ENCODE data around the gene ZBTB44.
"Not testable (repeated sequence)": the region's sequence is repeated elsewhere in the genome, so short reads cannot be mapped to it uniquely, and the experiment has no call there.

ZBTB44 gene

DNA sequence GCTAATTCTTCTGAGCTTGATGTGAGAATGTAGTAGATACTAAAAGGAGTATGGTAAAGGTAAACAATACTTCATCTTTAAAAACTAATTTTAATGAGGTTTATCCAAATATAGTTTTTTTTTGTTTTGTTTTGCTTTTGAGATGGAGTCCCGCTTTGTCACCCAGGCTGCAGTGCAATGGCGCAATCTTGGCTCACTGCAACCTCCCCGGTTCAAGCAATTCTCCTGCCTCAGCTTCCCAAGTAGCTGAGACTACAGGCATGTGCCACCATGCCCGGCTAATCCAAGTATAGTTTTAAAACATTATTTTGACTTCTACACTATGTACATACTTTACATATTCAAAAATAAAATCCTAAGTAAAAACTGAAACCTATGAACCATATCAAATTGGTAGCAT, 4.1 kb downstream of the ZBTB44 start:
- ATAC-seq, result no peak

GRCh38 chr11:130308886-130309285, 5.8 kb downstream of the ZBTB44 start:
- no peak for ATAC-seq

DNA sequence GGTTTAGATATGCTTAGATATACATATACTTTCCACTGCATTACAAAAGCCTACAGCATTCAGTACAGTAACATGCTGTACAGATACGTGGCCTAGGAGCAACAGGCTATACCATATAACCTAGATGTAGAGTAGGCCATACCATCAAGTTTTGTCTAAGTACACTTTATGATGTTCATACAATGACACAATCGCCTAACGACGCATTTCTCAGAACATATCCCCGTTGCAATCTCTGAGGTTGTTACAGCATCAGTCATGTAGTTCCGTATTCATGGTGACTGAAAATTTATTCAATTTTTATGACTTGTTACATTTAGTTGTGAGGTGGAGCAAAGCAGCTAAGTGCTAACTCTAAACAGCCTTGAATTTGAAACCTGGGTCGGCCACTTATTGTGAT, 6.7 kb downstream of the ZBTB44 start:
- peak in 1 of 2 donors; percentile 43 for ATAC-seq

DNA sequence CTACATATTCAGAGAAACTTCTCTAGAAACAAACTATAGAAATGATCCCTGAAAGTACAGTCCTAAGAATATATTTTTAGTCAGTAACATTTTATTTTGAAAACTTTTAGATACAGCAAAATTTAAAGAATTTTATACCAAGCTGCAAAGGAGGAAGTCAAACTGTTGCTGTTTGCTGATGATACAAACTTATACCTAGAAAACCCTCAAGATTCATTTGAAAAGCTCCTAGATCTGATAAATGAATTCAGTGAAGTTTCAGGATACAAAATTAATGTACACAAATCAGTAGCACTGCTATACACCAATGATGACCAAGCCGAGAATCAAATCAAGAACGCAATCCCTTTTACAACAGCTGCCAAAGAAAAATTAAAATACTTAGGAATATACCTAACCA, 10.1 kb downstream of the ZBTB44 start:
- ATAC-seq, result no peak

DNA sequence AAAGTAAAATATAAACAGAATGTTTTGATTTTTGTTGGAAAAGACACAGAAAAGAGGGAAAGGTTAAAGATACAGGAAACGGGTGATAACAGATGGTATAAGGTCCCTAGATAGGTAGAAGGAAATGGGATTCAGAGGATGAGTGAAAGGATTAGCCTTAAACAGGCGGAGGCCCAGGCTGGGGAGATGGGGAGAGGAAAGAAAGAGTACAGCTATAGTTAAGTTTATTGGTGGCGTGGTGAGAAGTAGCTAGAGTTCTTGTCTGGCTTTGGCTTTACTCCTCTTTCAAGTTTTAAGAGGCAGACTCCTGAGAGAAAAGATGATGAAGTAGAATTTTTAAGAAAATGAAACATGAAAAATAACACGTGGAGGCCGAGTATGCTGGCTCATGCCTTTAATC, 13.7 kb downstream of the ZBTB44 start:
- no peak for ATAC-seq

GRCh38 chr11:130300567-130300966, 14.2 kb downstream of the ZBTB44 start:
- no peak for ATAC-seq

- no peak for ATAC-seq
Measured at GRCh38 chr11:130299978-130300377, 14.7 kb downstream of the ZBTB44 start.

DNA sequence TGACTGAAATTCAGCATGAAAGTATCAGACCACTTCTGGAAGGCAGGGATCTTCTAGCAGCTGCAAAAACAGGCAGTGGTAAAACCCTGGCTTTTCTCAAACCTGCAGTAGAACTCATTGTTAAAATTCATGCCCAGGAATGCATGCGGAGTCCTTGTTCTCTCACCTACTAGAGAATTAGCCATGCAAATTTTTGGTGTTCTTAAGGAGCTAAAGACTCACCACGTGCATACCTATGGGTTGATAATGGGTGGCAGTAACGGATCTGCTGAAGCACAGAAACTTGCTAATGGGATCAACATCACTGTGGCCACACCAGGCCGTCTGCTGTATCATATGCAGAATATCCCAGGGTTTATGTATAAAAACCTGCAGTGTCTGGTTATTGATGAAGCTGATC, 19.1 kb downstream of the ZBTB44 start:
- ATAC-seq, result no peak

GRCh38 chr11:130282111-130282510, 32.6 kb downstream of the ZBTB44 start:
- no peak for ATAC-seq

DNA sequence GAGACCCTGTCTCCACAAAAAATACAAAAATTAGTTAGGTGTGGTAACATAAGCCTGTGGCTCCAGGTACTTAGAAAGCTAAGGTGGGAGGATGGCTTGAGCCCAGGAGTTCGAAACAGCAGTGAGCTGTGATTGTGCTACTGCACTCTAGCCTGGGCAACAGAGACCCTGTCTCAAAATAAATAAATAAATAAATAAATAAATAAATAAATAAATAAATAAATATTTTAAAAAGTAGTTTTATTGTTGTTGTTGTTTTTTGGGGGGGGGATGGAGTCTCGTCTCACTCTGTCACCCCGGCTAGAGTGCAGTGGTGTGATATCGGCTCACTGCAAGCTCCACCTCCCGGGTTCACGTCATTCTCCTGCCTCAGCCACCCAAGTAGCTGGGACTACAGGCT, 33.4 kb downstream of the ZBTB44 start:
- not testable (repeated sequence) for ATAC-seq

- ATAC-seq, result no peak
Measured at GRCh38 chr11:130279989-130280388, 34.7 kb downstream of the ZBTB44 start.

DNA sequence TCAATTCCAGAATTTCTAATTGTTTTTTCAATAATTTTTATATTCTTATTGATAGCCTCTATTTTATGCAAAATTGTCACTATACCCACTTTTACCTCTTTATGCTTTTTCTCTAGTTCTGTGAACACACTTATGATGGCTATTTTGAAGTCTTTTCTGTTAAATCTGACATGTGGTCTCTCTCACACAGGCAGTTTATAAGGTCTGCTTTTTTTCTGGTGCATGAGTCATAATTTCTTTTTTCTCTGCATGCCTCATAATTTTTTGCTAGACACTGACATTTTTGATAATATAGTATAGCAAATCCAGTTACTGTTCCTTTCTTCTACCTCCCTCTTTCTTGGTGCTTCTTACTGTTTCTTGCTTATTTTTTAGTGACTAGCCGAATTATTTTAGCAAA, 36.0 kb downstream of the ZBTB44 start:
- ATAC-seq, result no peak

DNA sequence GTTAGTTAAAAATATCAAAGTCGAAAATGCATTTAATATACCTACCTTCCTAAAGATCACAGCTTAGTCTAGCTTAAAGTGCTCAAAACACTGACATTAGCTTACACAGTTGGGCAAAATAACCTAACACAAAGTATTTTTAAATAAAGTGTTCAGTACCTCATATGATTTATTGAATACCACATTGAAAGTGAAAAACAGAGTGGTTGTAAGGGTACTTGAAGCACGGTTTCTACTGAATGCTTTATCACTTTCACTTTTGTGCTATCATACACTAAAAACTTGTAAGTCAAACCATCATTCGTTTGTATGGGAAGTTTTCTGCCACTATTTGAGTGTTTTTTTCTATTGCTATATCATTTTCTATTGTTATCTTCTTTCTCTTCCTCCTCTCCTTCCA, 36.6 kb downstream of the ZBTB44 start:
- no peak for ATAC-seq

DNA sequence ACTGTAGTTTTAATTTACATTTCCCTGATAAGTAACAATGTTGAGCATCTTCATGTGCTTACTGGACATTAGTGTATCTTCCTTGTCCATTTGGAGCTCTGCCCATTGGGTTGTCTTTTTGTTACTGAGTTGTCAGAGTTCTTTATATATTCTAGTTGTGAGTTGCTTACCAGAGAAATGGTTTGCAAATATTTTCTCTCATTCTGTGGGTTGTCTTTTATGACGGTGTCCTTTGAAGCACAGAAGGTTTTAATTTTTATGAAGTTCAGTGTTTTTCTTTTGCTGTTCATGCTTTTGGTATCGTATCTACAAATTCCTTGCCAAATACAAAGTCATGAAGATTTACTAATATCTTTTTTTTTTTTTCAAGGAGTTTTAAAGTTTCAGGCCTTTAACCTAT, 42.4 kb downstream of the ZBTB44 start:
- ATAC-seq, result no peak

GRCh38 chr11:130269326-130269943, 45.3 kb downstream of the ZBTB44 start:
- ATAC-seq, result no peak

- no peak for ATAC-seq
Measured at GRCh38 chr11:130263351-130263750, 51.4 kb downstream of the ZBTB44 start.

- no peak for ATAC-seq
Measured at GRCh38 chr11:130262424-130262823, 52.3 kb downstream of the ZBTB44 start.

GRCh38 chr11:130261571-130261970, 53.1 kb downstream of the ZBTB44 start:
- no peak for ATAC-seq

- ATAC-seq, result no peak
Measured at GRCh38 chr11:130260742-130261141, 54.0 kb downstream of the ZBTB44 start.

DNA sequence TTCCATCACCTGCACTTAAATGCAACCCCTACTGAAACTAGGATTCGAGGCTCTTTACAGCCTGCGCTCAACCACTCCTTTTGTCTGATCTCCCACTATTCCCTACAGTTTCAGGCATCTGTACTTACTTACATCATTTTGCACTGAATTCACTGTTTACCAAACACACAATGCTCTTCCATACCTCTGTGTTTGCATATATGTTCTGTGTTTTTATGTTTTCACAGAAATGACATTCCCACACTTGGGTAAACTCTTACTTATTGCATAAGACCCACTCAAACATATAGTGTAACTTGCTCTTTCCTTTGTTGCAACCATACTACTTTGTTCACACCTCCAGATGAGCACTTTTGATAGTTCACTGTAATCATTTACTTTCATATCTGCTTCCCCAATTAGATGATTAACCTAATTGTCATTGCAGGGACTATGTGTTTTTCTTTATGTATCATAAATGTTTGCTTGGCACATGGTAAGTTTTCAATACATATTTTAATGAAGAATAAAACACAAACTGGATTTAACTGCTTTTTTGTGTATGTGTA, 54.6 kb downstream of the ZBTB44 start:
- no peak for ATAC-seq

DNA sequence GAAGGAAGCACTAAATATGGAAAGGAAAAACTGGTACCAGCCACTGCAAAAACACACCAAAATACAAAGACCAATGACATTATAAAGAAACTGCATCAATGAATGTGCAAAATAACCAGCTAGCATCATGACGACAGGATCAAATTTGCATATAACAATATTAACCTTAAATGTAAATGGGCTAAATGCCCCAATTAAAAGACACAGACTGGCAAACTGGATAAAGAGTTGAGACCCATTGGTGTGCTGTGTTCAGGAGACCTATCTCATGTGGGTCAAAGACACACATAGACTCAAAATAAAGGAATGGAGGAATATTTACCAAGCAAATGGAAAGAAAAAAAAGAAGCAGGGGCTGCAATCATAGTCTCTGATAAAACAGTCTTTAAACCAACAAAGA, 63.0 kb downstream of the ZBTB44 start:
- ATAC-seq, result not testable (repeated sequence)

GRCh38 chr11:130249929-130250328, 64.8 kb downstream of the ZBTB44 start:
- not testable (repeated sequence) for ATAC-seq

DNA sequence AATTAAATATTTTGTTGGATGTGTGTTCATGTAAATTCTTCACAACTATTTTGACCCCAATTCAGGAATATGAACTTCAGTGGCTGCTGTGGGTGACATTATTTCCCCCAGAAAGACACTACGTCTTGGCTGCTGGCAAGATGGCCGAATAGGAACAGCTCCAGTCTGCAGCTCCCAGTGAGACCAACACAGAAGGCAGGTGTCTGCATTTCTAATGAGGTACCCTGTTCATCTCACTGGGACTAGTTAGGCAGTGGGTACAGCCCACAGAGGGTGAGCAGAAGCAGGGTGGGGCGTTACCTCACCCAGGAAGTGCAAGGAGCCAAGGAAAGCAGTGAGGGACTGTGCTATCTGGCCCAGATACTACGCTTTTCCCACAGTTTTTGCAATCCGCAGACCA, 65.3 kb downstream of the ZBTB44 start:
- ATAC-seq, result no peak

DNA sequence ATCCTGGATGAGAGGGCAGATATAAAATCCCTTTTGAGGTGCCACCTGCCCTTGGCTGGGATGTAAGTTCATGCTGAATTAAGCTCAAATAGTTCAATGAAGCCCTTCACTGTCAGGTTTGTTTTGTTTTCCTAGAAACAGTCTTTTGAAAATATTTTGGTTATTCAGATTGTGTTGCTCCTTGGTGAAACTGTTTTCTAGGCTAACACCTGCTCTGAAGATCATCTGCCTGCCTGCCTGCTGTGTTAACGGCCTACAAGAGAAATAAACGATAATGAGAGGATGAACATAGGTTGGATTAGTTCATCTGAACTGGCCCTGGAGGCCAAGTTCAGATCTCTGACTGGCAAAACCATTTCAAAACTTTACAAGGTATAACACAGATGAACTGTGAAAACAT, 67.4 kb downstream of the ZBTB44 start:
- ATAC-seq, result no peak

DNA sequence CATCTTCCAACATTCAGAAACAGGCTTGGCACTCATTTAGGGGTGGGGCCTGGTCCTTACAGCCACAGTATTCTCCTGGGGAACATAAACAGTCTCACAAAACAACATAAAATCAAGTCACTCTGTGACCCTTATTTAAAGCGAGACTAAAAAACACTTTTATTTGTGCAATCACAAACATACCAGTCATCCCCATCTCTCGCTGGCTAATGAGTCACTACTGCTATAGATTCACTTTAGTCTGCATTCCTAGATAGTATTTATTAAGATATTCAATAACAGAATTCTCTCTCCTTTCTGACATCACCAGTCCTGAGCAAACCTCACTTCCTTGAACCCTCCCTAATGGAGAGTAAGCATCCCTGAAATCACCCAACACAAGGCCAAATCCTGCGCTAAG, 68.0 kb downstream of the ZBTB44 start:
- peak; percentile 38 to 53 for ATAC-seq

All from activated CD4-positive, CD25-positive, alpha-beta regulatory T cell treated with anti-CD3 and anti-CD28 coated beads, Interleukin-2, amount 50 U/mL, for 24 hours (primary cell).